AG10803 (cell line): ENCODE measurements around the gene TULP4.
"Not testable (repeated sequence)": the region's sequence is repeated elsewhere in the genome, so short reads cannot be mapped to it uniquely, and the experiment has no call there.

Experiments
- DNase-seq: peaks from one replicate; pipeline ENCODE4 v3.0.0; 2010; ENCODE audit warnings: low read depth
- H3K4me3 ChIP-seq: 2 replicates; pipeline ENCODE4 v1.5.1; 2011; ENCODE audit warnings: mild to moderate bottlenecking, low read length, control low read depth
- CTCF ChIP-seq: conservative IDR thresholded peaks from 2 replicates; pipeline ENCODE4 v1.5.1; 2011; ENCODE audit warnings: mild to moderate bottlenecking, low read length, control low read depth, inconsistent platforms

The TULP4 gene

GRCh38 chr6:158552796-158553138 is 240.5 kb downstream of the TULP4 start:
- no peak for TF ChIP-seq CTCF
- DNase-seq, result no peak
- no peak overlapping the region for H3K4me3 ChIP-seq

DNA sequence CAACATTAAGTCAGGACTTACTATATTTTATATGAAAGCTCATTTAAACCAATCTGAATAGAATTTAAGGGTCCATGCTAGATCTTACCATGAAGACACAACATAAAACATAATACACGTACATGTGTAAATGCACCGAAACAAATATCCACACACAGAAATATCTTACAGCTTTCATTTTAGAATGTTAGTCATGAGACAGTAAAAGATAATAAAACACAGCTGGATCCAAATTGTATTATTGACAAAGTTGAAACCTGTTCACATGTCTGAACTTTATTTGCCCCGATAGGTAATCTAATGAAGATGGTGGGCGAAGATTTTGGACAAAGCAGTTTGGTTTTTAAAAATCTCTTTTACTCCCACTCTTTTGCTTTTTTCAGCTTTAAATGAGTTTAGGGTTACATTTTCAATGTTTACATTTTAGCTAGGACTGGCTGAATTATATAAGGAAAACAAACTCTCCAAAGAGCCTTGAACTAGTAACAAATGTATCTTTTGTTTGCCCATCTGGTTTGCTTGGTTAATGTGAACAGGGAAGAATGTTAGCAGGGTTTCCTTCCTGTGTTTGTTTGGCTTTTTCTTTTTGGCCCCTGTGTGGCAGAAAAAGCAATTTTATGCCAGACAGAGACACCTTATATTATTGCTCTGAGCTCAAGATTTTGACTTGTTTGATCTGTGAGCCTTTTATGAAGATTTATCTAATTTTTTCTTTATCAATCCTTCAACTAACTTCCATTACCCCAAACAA is 242.5 kb downstream of the TULP4 start:
- TF ChIP-seq CTCF, result no peak

DNA sequence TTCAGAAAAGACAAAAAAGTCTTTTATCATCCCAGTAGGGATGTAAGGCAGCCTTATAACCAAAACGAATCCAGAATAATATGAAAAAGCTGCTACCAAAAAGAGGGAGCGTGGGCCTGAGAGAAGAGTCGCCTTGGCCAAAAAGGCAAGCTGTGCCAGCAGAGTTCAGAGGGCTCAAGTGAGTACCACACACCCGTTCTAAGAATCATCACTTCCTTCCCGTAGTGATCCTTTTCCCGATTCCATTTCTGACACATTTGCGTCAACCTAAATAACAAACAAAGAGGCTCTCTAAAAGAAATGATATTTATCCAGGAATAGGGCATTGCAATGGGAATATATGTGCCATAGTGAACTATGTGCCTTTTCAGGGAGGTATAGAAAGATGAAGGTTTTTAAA is 243.8 kb downstream of the TULP4 start:
- TF ChIP-seq CTCF, result no peak
- DNase-seq, result no peak
- no peak overlapping the region for H3K4me3 ChIP-seq

More for the DNA sequence above, 242.5 kb downstream of the TULP4 start:
- DNase-seq, result no peak
- H3K4me3 ChIP-seq, result no peak overlapping the region

GRCh38 chr6:158557110-158557509 is 244.8 kb downstream of the TULP4 start:
- not testable (repeated sequence) for DNase-seq, H3K4me3 ChIP-seq

DNA sequence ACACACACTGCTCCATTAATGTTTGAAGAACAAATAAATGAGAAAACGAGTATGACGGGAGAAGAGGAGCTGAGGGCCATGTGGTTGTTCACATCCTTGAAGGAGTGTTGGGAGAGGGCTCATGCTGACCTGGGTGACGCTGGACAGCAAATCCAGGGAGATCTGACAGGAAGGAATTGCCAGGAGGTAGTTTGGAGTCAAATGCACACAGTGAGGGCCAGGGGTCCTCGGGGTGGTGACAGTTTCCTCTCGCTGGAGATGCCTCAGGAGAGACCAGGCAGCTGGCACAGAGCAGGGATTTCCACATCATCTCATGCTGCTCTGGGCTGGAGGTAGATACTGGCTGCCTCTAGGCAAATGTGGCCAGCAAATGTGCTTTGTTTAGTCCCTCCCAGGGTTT is 245.7 kb downstream of the TULP4 start:
- TF ChIP-seq CTCF, result no peak
- no peak overlapping the region for H3K4me3 ChIP-seq
- no peak for DNase-seq

- no peak for DNase-seq
- no peak for TF ChIP-seq CTCF
- H3K4me3 ChIP-seq, result no peak overlapping the region
These were observed 246.4 kb downstream of the TULP4 start for GRCh38 chr6:158558415-158559306.

DNA sequence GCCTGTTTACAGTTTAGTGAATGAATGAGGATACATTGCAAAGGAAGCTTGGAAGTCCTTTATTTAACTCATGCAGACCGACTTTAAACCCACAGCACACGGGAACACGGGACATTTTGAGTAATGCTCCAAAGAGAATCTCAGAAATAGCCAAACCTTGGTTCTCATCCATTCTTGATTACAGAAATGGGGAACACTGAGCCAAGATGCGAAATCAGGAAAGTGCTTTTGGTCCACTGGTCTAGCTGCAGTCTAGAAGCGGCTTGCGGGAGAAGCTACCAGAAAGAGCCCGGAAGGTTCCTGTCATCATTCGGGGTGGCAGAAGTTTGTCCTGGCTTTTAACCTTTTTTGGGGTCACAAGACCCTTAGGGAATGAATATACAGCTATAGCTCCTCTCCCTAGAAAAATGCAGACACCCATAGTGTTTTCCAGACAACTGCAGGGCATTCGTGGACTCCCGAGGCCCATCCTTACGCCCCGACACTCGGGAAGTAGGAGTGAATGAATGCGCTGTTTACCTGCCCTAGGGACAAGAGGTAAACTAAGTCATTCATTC is 247.2 kb downstream of the TULP4 start:
- H3K4me3 ChIP-seq, result peak overlapping the region; percentile 76
- no peak for TF ChIP-seq CTCF
- no peak for DNase-seq
